Lung (tissue), 12 donors: ENCODE results near the gene CFAP119. TPM values are rescaled to one million over a fixed set of nuclear protein-coding genes. Genes with fewer than 3 reads are reported as not detected.

Source experiments
- ATAC-seq: fragments of 200-7000 bp; cut with Tn5 transposase; one replicate; pipeline ENCODE4 v1.9.1; 2020; ENCODE audit warnings: moderate number of reproducible peaks; ENCODE audit not compliant: insufficient read depth, low FRiP score
- DNase-seq, 3 donors: peaks; one replicate each; pipeline ENCODE4 v3.0.0-alpha.2; 2013 to 2017
- H3K27ac ChIP-seq, 2 donors: one replicate each; pipeline ENCODE4 v1.5.1; 2013; ENCODE audit warnings: mild to moderate bottlenecking in 2 of 2, moderate library complexity in 2 of 2, control low read depth in 1 of 2, inconsistent platforms in 1 of 2, low read depth in 1 of 2, low read length in 1 of 2
- H3K27me3 ChIP-seq, 3 donors: one replicate each; pipeline ENCODE4 v1.5.1; 2013; ENCODE audit warnings: low read length in 2 of 3; ENCODE audit not compliant: control insufficient read depth in 3 of 3, insufficient read depth in 3 of 3
- H3K36me3 ChIP-seq, 4 donors: one replicate each; pipeline ENCODE4 v1.5.1; 2013; ENCODE audit warnings: low read length in 4 of 4, mild to moderate bottlenecking in 1 of 4, moderate library complexity in 1 of 4; ENCODE audit not compliant: control insufficient read depth in 4 of 4, insufficient read depth in 4 of 4
- H3K4me1 ChIP-seq, 5 donors: one replicate each; pipeline ENCODE4 v1.5.1; 2013; ENCODE audit warnings: low read length in 5 of 5, mild to moderate bottlenecking in 2 of 5, moderate library complexity in 1 of 5; ENCODE audit not compliant: control insufficient read depth in 5 of 5, insufficient read depth in 5 of 5
- H3K4me3 ChIP-seq: one replicate; pipeline ENCODE4 v1.5.1; 2013; ENCODE audit warnings: mild to moderate bottlenecking, control low read depth, moderate library complexity
- H3K9ac ChIP-seq, 2 donors: one replicate each; pipeline ENCODE4 v1.5.1; 2013; ENCODE audit warnings: low read length in 2 of 2, control low read depth in 1 of 2; ENCODE audit not compliant: insufficient read depth in 1 of 2
- H3K9me3 ChIP-seq, 4 donors: one replicate each; pipeline ENCODE4 v1.5.1; 2013; ENCODE audit warnings: low read length in 3 of 4, mild to moderate bottlenecking in 1 of 4, moderate library complexity in 1 of 4; ENCODE audit not compliant: control insufficient read depth in 4 of 4, insufficient read depth in 3 of 4
- WGBS, 2 donors: extraction: QIAGEN DNeasy Blood & Tissue Kit; methylation state at CpG; one replicate each; pipeline ENCODE4 v1.1.7; 2013; 5-methylcytosine and 5-hydroxymethylcytosine counted together
- polyA plus RNA-seq, 2 donors: library from polyadenylated mRNA; stranded (reverse); fragments of 200-250 nt; gene quantifications; one replicate each; pipeline ENCODE4 v1.2.1, GENCODE V29; 2013
- total RNA-seq, 2 donors: library from RNA; depleted of rRNA in 1 of 2; stranded (reverse); fragments of >200 nt in 1 of 2; gene quantifications; one replicate each; pipeline ENCODE4 v1.2.1, GENCODE V29; 2014 to 2021
- TF ChIP-seq, protein P1 (sequence below): IDR thresholded peaks from 2 replicates; pipeline ENCODE4 v1.5.1; 2012; ENCODE audit warnings: mild to moderate bottlenecking; ENCODE audit errors: control extremely low read depth, extremely low read depth
- donor health status: control.
- donor health status: control.
- donor health status: Bipolar disorder and iron deficiency.
- donor health status: healthy.
- donor health status: DM: yes; HTN: yes; CAD: no.

The CFAP119 gene
- total and polyA plus RNA-seq, 4 donors, result 7.3 to 29.5 (median 16.7) TPM

DNA sequence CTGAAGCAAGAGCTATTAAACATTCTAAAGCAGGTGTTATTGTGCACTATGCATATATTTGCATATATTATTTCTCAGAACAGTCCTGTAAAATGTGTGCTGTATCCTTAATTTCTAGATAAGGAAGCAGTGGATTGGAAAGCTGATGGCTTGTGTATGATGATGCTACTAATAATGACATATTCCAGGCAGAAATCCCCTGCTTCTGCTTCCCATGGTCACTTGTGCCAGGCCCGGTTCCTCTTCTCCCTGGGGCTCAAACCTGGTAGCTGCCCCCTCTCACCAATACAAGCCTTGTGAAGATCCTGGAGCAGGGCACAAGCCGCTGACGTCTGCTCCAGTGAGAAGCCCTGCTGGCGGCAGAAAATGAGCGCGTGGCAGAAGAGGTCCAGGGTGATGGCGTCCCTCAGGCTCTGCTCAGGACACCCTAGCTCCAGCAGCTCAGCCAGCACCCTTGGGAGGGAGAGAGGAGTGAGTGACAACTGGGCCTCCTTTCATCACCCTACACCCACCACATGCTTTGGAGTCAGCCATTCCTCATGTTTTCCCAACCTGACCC is 1.8 kb downstream of the CFAP119 start:
- WGBS, 2 donors, result 87 to 89% methylated on average over 7 of the region's 7 CpGs
- Histone ChIP-seq H3K4me3 (no peak overlapping the region), H3K27ac (no peak overlapping the region), H3K9ac (no peak overlapping the region), H3K27me3 (no peaks in the 10 kb centered on the region), H3K9me3 (no peaks in the 10 kb centered on the region), H3K4me1 (peaks cover 8 to 23% (median 10%) of the 10 kb centered on the region in 5 donors), H3K36me3 (peaks cover 4 to 28% (median 22%) of the 10 kb centered on the region in 4 donors)
- TF ChIP-seq, protein P1, sequence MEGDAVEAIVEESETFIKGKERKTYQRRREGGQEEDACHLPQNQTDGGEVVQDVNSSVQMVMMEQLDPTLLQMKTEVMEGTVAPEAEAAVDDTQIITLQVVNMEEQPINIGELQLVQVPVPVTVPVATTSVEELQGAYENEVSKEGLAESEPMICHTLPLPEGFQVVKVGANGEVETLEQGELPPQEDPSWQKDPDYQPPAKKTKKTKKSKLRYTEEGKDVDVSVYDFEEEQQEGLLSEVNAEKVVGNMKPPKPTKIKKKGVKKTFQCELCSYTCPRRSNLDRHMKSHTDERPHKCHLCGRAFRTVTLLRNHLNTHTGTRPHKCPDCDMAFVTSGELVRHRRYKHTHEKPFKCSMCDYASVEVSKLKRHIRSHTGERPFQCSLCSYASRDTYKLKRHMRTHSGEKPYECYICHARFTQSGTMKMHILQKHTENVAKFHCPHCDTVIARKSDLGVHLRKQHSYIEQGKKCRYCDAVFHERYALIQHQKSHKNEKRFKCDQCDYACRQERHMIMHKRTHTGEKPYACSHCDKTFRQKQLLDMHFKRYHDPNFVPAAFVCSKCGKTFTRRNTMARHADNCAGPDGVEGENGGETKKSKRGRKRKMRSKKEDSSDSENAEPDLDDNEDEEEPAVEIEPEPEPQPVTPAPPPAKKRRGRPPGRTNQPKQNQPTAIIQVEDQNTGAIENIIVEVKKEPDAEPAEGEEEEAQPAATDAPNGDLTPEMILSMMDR, result no peak
- DNase-seq (no peak), ATAC-seq (no peak)

DNA sequence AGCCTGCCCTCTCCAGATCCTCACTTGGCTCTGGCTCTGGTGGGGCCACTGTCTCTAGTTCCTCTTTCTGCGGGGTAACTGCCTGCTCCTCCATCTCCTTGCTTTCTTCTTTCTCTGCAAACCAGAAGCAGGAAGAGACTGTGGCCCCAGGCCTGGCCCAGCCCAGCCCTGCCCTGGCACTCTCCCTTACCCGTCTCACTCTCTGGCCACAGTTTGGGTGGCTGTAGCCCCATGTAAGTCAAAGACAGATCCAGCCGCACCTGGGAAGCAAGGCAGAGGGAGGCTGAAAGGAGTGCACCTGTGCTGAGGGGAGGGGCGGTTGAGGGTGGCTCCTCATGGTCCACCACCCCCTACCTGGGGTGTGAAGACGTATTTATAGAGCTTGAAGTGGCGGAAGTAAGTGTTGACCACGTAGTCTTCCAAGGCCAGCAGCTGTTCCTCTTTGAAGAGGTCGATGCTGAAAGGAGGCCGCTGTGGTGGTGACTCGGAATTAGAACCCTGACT is 2.8 kb downstream of the CFAP119 start:
- no peak for ATAC-seq
- no peaks in the 10 kb centered on the region for H3K9me3 ChIP-seq
- peak overlapping the region in 1 of 2 donors; percentile 10 for H3K27ac ChIP-seq
- no peaks in the 10 kb centered on the region for H3K27me3 ChIP-seq
- 29 to 67% methylated on average over 10 of the region's 10 CpGs for WGBS, 2 donors
- TF ChIP-seq, protein P1, result no peak
- H3K36me3 ChIP-seq, result peaks cover 0 to 20% (median 16%) of the 10 kb centered on the region in 4 donors
- H3K9ac ChIP-seq, result no peak overlapping the region
- DNase-seq, result no peak
- H3K4me3 ChIP-seq, result no peak overlapping the region
- peaks cover 8 to 23% (median 10%) of the 10 kb centered on the region in 5 donors for H3K4me1 ChIP-seq

DNA sequence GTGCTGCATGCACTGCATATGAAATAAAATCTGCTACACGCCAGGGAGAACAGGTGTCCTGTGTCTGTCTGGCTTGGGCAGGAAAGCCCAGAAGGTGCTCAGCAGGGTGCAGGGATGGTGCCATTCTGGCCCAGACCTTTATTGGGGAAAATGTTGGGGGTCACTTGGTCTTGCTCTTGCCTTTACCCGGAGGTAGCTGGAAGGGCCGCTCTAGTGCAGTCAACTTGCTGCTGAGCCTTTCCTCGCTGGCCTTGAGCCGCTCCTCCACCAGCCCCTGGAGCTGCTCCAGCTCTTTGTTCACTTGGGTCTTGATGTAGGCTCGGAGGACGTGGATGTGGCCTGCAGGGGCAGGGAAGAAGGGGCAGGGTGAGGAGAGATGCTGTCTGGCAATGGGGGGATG is 4.5 kb downstream of the CFAP119 start:
- Histone ChIP-seq H3K36me3 (peaks cover 0 to 30% (median 9%) of the 10 kb centered on the region in 4 donors), H3K4me3 (no peak overlapping the region), H3K9me3 (no peaks in the 10 kb centered on the region), H3K27me3 (no peaks in the 10 kb centered on the region), H3K27ac (no peak overlapping the region), H3K4me1 (peaks cover 0 to 8% (median 4%) of the 10 kb centered on the region in 5 donors), H3K9ac (no peak overlapping the region)
- 90 to 93% methylated on average over 7 of the region's 7 CpGs for WGBS, 2 donors
- ATAC-seq (no peak), DNase-seq (no peak)
- TF ChIP-seq, protein P1, result no peak

DNA sequence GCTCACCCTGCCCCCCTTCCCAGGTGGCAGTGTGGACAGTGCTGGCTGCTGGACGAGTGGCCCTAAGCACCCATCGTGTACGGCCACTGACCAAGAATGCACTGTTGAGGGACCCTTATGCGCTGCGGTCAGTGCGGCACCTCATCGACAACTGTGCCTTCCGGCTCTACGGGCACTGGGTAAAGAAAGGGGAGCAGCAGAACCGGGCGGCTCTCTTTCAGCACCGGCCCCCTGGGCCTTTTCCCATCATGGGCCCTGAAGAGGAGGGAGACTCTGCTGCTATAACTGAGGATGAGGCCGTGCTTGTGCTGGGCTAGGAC is 5.1 kb downstream of the CFAP119 start:
- 96 to 98% methylated on average over 10 to 13 of the region's 13 CpGs for WGBS, 2 donors
- peaks cover 0 to 8% (median 4%) of the 10 kb centered on the region in 5 donors for H3K4me1 ChIP-seq
- H3K9me3 ChIP-seq, result no peaks in the 10 kb centered on the region
- no peak overlapping the region for H3K27ac ChIP-seq
- ATAC-seq, result no peak
- no peak overlapping the region for H3K9ac ChIP-seq
- TF ChIP-seq, protein P1, result no peak
- peaks cover 0 to 30% (median 8%) of the 10 kb centered on the region in 4 donors for H3K36me3 ChIP-seq
- no peak for DNase-seq
- H3K4me3 ChIP-seq, result no peak overlapping the region
- no peaks in the 10 kb centered on the region for H3K27me3 ChIP-seq
